Upper lobe of right lung (tissue), 1 donor: ENCODE results near the gene AFM. TPM values are rescaled to one million over a fixed set of nuclear protein-coding genes. Genes with fewer than 3 reads are reported as not detected.

Experiments used
- ATAC-seq: fragments of 200-7000 bp; cut with Tn5 transposase; one replicate; pipeline ENCODE4 v1.9.1; 2020; ENCODE audit warnings: mild to moderate bottlenecking, moderate library complexity
- DNase-seq: peaks from one replicate; pipeline ENCODE4 v3.0.0-alpha.2; 2020
- H3K27ac ChIP-seq: fragments of 200-600 bp; one replicate; pipeline ENCODE4 v1.8.0; 2022
- H3K27me3 ChIP-seq: fragments of 200-600 bp; one replicate; pipeline ENCODE4 v1.8.0; 2022; ENCODE audit warnings: mild to moderate bottlenecking
- H3K36me3 ChIP-seq: fragments of 200-600 bp; one replicate; pipeline ENCODE4 v1.8.0; 2022
- H3K4me1 ChIP-seq: fragments of 200-600 bp; one replicate; pipeline ENCODE4 v1.8.0; 2022
- H3K4me3 ChIP-seq: fragments of 200-600 bp; one replicate; pipeline ENCODE4 v1.8.0; 2022; ENCODE audit warnings: mild to moderate bottlenecking
- H3K9me3 ChIP-seq: fragments of 200-600 bp; one replicate; pipeline ENCODE4 v1.8.0; 2022
- intact Hi-C: fragments of 100-400 bp; cut with DNase I; formaldehyde crosslinking; loops from one replicate; pipeline ENCODE4 v1.11.0; 2022
- total RNA-seq: library from RNA; stranded (reverse); fragmentation: NEBNext Ultra II Directional; extraction: Animal tissue kit (Norgen Biotek cat#: 25700); gene quantifications from one replicate; pipeline ENCODE4 v1.2.1, GENCODE V29; 2021
- TF ChIP-seq, protein P1 (sequence below): fragments of 200-600 bp; IDR thresholded peaks from one replicate; pipeline ENCODE4 v1.8.0; 2022; ENCODE audit warnings: antibody characterized with exemption
- donor health status: DM: no; HTN: yes; CAD: no; lungs with severe emphysema.

AFM gene
- total RNA-seq, 1 donor from 2014 or later, result not detected

DNA sequence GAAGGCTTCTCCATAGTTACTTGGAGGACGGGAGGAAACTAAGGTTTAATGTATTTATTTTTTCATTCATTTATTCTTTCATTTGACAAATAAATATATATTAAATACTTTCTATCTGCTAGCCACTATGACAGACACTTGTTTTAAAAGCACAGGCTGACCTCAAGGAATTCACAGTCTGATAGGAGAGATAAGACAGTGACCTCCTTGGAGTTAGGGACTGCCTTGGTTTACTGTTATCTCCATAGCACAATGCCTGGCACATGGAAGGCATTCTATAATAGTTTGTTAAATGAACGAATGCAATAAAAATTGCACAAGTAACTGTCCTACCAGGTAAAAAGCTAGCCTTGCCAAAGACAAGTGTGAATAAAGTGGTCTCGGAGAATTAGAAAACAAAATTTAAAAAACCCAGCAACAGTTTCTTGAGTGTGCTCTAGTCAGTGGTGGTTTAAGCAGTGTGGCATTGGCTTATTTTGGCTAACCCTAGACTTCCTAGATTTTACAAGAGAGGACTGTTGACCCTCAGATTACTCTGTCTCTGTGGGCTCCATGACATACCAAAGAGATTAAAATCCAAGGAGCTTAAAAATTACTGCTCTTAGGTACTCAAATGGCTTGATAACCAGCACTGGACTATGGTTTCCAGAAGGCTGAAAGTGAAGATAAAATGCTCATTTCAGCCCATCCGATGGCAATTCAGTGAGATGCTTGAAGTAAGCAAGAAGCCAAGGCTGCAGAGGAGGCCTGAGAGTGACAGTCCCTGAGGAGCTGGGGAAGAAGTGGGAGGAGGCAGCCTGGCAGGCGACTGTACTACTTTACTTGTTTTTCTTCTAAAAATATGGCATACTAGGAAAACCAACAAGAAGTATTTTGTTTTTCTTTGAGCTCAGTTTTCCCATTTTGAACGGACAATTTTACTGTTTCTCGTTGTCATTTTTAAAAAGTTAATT, 35.9 kb upstream of the AFM start:
- no peak overlapping the region for H3K4me3 ChIP-seq
- intact Hi-C loops, result no loop called here
- peaks cover 5% of the 10 kb centered on the region for H3K27me3 ChIP-seq
- H3K4me1 ChIP-seq, result no peaks in the 10 kb centered on the region
- ATAC-seq, result no peak
- no peaks in the 10 kb centered on the region for H3K36me3 ChIP-seq
- H3K27ac ChIP-seq, result no peak overlapping the region
- no peak for DNase-seq
- no peaks in the 10 kb centered on the region for H3K9me3 ChIP-seq
- TF ChIP-seq, protein P1, sequence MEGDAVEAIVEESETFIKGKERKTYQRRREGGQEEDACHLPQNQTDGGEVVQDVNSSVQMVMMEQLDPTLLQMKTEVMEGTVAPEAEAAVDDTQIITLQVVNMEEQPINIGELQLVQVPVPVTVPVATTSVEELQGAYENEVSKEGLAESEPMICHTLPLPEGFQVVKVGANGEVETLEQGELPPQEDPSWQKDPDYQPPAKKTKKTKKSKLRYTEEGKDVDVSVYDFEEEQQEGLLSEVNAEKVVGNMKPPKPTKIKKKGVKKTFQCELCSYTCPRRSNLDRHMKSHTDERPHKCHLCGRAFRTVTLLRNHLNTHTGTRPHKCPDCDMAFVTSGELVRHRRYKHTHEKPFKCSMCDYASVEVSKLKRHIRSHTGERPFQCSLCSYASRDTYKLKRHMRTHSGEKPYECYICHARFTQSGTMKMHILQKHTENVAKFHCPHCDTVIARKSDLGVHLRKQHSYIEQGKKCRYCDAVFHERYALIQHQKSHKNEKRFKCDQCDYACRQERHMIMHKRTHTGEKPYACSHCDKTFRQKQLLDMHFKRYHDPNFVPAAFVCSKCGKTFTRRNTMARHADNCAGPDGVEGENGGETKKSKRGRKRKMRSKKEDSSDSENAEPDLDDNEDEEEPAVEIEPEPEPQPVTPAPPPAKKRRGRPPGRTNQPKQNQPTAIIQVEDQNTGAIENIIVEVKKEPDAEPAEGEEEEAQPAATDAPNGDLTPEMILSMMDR, result no peak

DNA sequence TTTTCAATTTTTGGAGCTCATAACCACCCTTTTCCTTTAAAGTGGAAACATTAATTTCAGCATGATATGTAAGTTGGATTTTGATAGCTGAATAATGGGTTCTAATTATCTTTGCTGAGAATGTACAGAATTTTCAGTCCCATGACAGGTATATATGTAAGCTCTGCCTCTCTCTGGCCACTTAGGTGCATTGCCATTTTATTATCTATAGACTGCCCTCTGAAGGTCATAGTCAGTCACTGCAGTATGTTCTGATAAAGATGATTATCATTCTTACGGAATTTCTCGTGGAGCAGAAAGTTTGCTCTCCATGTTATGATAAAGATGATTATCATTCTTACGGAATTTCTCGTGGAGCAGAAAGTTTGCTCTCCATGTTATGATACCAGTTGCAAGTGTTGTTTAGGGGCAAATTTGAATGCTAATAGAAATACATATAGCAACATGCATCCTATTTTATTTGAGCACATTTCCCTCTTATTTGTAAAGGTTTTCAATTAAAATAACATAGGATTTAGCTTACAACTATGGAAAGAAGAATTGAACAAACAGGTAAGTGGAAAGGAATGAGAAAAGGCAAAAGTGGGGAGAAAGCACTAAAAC, 35.1 kb upstream of the AFM start:
- no peak for DNase-seq

DNA sequence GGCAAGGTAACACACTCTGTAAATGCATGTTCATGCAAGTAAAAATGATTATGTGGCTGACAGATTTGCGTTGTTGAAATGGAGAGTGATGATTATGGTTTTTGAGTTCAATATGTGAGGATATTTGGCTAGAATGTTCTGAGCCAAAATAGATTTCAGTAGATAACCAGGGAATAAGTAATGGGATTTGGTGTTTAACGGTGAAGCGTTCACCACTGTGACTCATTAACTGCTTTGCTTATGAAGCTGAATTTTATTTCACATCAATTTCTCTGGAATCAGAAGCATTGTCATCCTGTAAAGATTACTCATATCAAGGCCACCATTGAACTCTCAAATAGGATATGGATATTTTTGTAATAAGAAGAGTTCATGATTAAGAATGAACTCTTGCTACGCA, 33.9 kb upstream of the AFM start:
- intact Hi-C loops, result no loop called here
- H3K4me1 ChIP-seq, result no peaks in the 10 kb centered on the region
- DNase-seq, result no peak
- H3K36me3 ChIP-seq, result no peaks in the 10 kb centered on the region
- H3K9me3 ChIP-seq, result no peaks in the 10 kb centered on the region
- H3K27me3 ChIP-seq, result peaks cover 5% of the 10 kb centered on the region
- ATAC-seq, result no peak
- TF ChIP-seq, protein P1, result no peak
- H3K4me3 ChIP-seq, result no peak overlapping the region
- no peak overlapping the region for H3K27ac ChIP-seq

More for the DNA sequence above, 35.1 kb upstream of the AFM start:
- no peaks in the 10 kb centered on the region for H3K4me1 ChIP-seq
- H3K36me3 ChIP-seq, result no peaks in the 10 kb centered on the region
- TF ChIP-seq, protein P1, result peak; percentile 64
- peaks cover 5% of the 10 kb centered on the region for H3K27me3 ChIP-seq
- ATAC-seq, result peak; percentile 92
- H3K4me3 ChIP-seq, result no peak overlapping the region
- H3K27ac ChIP-seq, result no peak overlapping the region
- no peaks in the 10 kb centered on the region for H3K9me3 ChIP-seq
- intact Hi-C loops, result no loop called here

DNA sequence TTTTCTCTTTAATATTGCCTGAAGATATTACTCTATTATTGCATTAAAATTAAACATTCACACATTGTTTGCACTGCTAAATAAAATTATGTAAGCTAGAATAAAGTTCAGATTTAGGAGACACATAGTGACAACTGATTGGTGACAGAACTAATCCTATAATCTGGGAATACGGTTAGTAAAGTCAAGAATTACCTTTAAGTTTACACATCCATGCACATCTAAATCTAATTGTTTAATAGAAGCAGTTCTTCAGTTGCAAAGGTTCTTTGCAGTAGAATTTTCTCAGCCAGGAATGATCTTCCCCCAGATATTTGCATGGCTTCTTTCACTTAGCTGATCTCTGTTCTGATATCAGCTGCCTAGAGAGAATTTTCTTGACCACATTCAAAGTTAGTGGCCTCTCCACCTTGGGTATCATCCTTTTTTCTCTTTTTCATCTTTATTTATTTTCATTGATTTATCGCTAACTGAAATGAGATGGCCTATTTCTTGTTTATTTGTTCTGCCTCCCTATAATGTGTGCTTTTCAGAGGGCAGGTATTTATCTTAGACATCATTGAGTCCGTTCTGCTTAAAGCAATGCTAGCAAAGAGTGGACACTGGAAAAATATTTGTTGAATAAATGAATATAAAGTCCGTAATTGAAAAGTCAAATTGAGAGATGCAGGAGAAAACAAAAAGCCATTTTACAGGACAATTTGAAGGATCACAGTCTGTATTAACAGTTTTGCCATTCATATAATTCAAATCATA, 32.9 kb upstream of the AFM start:
- H3K9me3 ChIP-seq, result no peaks in the 10 kb centered on the region
- H3K27me3 ChIP-seq, result peaks cover 5% of the 10 kb centered on the region
- no peaks in the 10 kb centered on the region for H3K36me3 ChIP-seq
- no peaks in the 10 kb centered on the region for H3K4me1 ChIP-seq
- no peak overlapping the region for H3K27ac ChIP-seq
- ATAC-seq, result no peak
- intact Hi-C loops, result no loop called here
- DNase-seq, result no peak
- TF ChIP-seq, protein P1, result no peak
- no peak overlapping the region for H3K4me3 ChIP-seq

DNA sequence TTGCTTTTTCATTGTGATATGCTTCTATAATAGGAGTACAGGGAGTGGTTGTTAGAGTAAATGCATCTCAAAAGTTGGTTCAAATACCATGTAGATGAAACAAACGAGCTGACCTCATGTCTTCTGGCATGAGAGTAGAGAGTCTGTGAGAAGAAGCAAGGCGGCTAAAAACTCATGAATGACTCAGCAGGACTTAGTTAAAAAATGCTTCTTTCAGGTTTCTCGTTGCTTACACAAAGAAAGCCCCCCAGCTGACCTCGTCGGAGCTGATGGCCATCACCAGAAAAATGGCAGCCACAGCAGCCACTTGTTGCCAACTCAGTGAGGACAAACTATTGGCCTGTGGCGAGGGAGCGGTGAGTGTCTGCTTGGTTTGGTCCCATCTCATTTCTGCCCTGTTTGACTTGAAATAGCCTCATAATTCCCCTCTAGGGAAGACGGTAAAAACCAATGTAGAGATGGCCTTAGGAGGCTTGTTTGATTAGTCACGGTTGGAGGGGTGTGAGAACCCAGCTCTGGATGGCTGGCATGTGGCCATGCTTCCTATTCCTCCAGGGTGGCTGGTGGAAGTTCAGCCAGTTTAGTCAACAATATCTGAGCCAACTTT, 31.0 kb upstream of the AFM start:
- TF ChIP-seq, protein P1, result no peak
- Histone ChIP-seq H3K27ac (no peak overlapping the region), H3K4me3 (no peak overlapping the region), H3K27me3 (peaks cover under 1% of the 10 kb centered on the region), H3K9me3 (no peaks in the 10 kb centered on the region), H3K36me3 (no peaks in the 10 kb centered on the region), H3K4me1 (no peaks in the 10 kb centered on the region)
- DNase-seq, result no peak
- ATAC-seq, result no peak
- intact Hi-C loops, result no loop called here
